ENCODE results near the gene MAGEF1.

GRCh38 chr3:184741798-184742675 lies 30.2 kb upstream of the MAGEF1 start:
- TF ChIP-seq POLR2AphosphoS5 (IDR thresholded peaks at IDR 0.05), result no peak
- TF ChIP-seq, protein P1, sequence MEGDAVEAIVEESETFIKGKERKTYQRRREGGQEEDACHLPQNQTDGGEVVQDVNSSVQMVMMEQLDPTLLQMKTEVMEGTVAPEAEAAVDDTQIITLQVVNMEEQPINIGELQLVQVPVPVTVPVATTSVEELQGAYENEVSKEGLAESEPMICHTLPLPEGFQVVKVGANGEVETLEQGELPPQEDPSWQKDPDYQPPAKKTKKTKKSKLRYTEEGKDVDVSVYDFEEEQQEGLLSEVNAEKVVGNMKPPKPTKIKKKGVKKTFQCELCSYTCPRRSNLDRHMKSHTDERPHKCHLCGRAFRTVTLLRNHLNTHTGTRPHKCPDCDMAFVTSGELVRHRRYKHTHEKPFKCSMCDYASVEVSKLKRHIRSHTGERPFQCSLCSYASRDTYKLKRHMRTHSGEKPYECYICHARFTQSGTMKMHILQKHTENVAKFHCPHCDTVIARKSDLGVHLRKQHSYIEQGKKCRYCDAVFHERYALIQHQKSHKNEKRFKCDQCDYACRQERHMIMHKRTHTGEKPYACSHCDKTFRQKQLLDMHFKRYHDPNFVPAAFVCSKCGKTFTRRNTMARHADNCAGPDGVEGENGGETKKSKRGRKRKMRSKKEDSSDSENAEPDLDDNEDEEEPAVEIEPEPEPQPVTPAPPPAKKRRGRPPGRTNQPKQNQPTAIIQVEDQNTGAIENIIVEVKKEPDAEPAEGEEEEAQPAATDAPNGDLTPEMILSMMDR (IDR thresholded peaks at IDR 0.05 in 8 of 11, conservative IDR thresholded peaks at IDR 0.05 in 3 of 11), result no peak
- TF ChIP-seq POLR2A (IDR thresholded peaks at IDR 0.05), result no peak
